Activated CD4-positive, alpha-beta T cell treated with anti-CD3 and anti-CD28 coated beads, Interleukin-2, Interleukin-6, amounts not matched to agents 100 ng/mL and 50 ng/mL, durations not matched to agents 16 hours and 8 hours (primary cell): ENCODE results near the gene RHBDF2.

Experiments used
- DNase-seq: peaks from one replicate; pipeline ENCODE4 v3.0.0-alpha.2; 2020

The RHBDF2 gene

GRCh38 chr17:76432712-76433336 is 68.4 kb downstream of the RHBDF2 start:
- DNase-seq: peak; percentile 28

GRCh38 chr17:76432004-76432403 is 69.2 kb downstream of the RHBDF2 start:
- DNase-seq: no peak

- no peak for DNase-seq
Measured at GRCh38 chr17:76431509-76431908, 69.7 kb downstream of the RHBDF2 start.

GRCh38 chr17:76428511-76428910 is 72.7 kb downstream of the RHBDF2 start:
- DNase-seq: no peak

GRCh38 chr17:76427501-76428231 is 73.6 kb downstream of the RHBDF2 start:
- no peak for DNase-seq

GRCh38 chr17:76426853-76427252 is 74.4 kb downstream of the RHBDF2 start:
- no peak for DNase-seq

GRCh38 chr17:76422860-76423259 is 78.4 kb downstream of the RHBDF2 start:
- no peak for DNase-seq

GRCh38 chr17:76422406-76422805 is 78.8 kb downstream of the RHBDF2 start:
- no peak for DNase-seq

- no peak for DNase-seq
Measured at GRCh38 chr17:76421044-76421407, 80.2 kb downstream of the RHBDF2 start.
